Lower lobe of right lung (tissue), 2 donors: ENCODE results near the gene FFAR2. TPM values are rescaled to one million over a fixed set of nuclear protein-coding genes. Genes with fewer than 3 reads are reported as not detected.
"Not testable (repeated sequence)": the region's sequence is repeated elsewhere in the genome, so short reads cannot be mapped to it uniquely, and the experiment has no call there.

Source experiments
- ATAC-seq, 2 donors: fragments of 200-7000 bp; cut with Tn5 transposase; one replicate each; pipeline ENCODE4 v1.9.1; 2020 to 2022; ENCODE audit warnings: mild to moderate bottlenecking in 2 of 2, moderate library complexity in 2 of 2
- DNase-seq: peaks from one replicate; pipeline ENCODE4 v3.0.0-alpha.2; 2020
- H3K27ac ChIP-seq: fragments of 200-600 bp; one replicate; pipeline ENCODE4 v1.8.0; 2022
- H3K27me3 ChIP-seq: fragments of 200-600 bp; one replicate; pipeline ENCODE4 v1.8.0; 2022; ENCODE audit warnings: low read depth
- H3K36me3 ChIP-seq: fragments of 200-600 bp; one replicate; pipeline ENCODE4 v1.8.0; 2022; ENCODE audit warnings: mild to moderate bottlenecking
- H3K4me1 ChIP-seq: fragments of 200-600 bp; one replicate; pipeline ENCODE4 v1.8.0; 2022
- H3K4me3 ChIP-seq: fragments of 200-600 bp; one replicate; pipeline ENCODE4 v1.8.0; 2022; ENCODE audit warnings: mild to moderate bottlenecking
- H3K9me3 ChIP-seq: fragments of 200-600 bp; one replicate; pipeline ENCODE4 v1.8.0; 2022
- CTCF ChIP-seq: fragments of 200-600 bp; IDR thresholded peaks from one replicate; pipeline ENCODE4 v1.8.0; 2022; ENCODE audit warnings: antibody characterized with exemption, mild to moderate bottlenecking
- intact Hi-C: fragments of 100-400 bp; cut with DNase I; formaldehyde crosslinking; loops from one replicate; pipeline ENCODE4 v1.11.0; 2022
- total RNA-seq: library from RNA; stranded (reverse); fragmentation: NEBNext Ultra II Directional; extraction: Animal tissue kit (Norgen Biotek cat#: 25700); gene quantifications from one replicate; pipeline ENCODE4 v1.2.1, GENCODE V29; 2021
- donor health status: DM: no; HTN: yes; CAD: no; lungs with severe emphysema.

Gene FFAR2
- total RNA-seq, 1 donor from 2014 or later, result 4.7 TPM

GRCh38 chr19:35458731-35459391 lies 10.8 kb downstream of the FFAR2 start:
- Histone ChIP-seq H3K4me3 (no peak overlapping the region), H3K27ac (peak overlapping the region; percentile 24), H3K36me3 (no peaks in the 10 kb centered on the region), H3K9me3 (no peaks in the 10 kb centered on the region), H3K4me1 (peaks cover 39% of the 10 kb centered on the region), H3K27me3 (no peaks in the 10 kb centered on the region)
- TF ChIP-seq CTCF, result no peak
- intact Hi-C loops, result no loop called here
- DNase-seq, result peak; percentile 49
- ATAC-seq, result peak; percentile 56 to 64

GRCh38 chr19:35459414-35460082 lies 11.5 kb downstream of the FFAR2 start:
- intact Hi-C loops, result no loop called here

GRCh38 chr19:35460608-35461007 lies 12.6 kb downstream of the FFAR2 start:
- TF ChIP-seq CTCF, result no peak
- Histone ChIP-seq H3K27ac (no peak overlapping the region), H3K36me3 (no peaks in the 10 kb centered on the region), H3K4me1 (peaks cover 39% of the 10 kb centered on the region), H3K27me3 (no peaks in the 10 kb centered on the region), H3K4me3 (no peak overlapping the region), H3K9me3 (no peaks in the 10 kb centered on the region)
- DNase-seq, result no peak
- intact Hi-C loops, result no loop called here
- ATAC-seq, result no peak

More at GRCh38 chr19:35459414-35460082, 11.5 kb downstream of the FFAR2 start:
- no peak for TF ChIP-seq CTCF
- H3K27ac ChIP-seq, result peak overlapping the region; percentile 36
- peak; percentile 51 to 52 for ATAC-seq
- DNase-seq, result peak; percentile 56
- no peak overlapping the region for H3K4me3 ChIP-seq
- H3K36me3 ChIP-seq, result no peaks in the 10 kb centered on the region
- H3K9me3 ChIP-seq, result no peaks in the 10 kb centered on the region
- peaks cover 39% of the 10 kb centered on the region for H3K4me1 ChIP-seq
- H3K27me3 ChIP-seq, result no peaks in the 10 kb centered on the region

GRCh38 chr19:35461060-35461459 lies 13.0 kb downstream of the FFAR2 start:
- ATAC-seq, result no peak
- Histone ChIP-seq H3K27ac (no peak overlapping the region), H3K36me3 (no peaks in the 10 kb centered on the region), H3K27me3 (no peaks in the 10 kb centered on the region), H3K4me3 (no peak overlapping the region), H3K4me1 (peaks cover 39% of the 10 kb centered on the region), H3K9me3 (no peaks in the 10 kb centered on the region)
- intact Hi-C loops, result no loop called here
- no peak for TF ChIP-seq CTCF
- no peak for DNase-seq

GRCh38 chr19:35461788-35462187 lies 13.7 kb downstream of the FFAR2 start:
- H3K36me3 ChIP-seq, DNase-seq, H3K4me3 ChIP-seq, H3K27ac ChIP-seq, H3K27me3 ChIP-seq, ATAC-seq, H3K9me3 ChIP-seq, intact Hi-C loops: not testable (repeated sequence)
- peaks cover 39% of the 10 kb centered on the region for H3K4me1 ChIP-seq

- H3K27me3 ChIP-seq, result no peaks in the 10 kb centered on the region
- H3K4me1 ChIP-seq, result peaks cover 39% of the 10 kb centered on the region
- no peaks in the 10 kb centered on the region for H3K9me3 ChIP-seq
- peak; percentile 50 to 63 for ATAC-seq
- no peak overlapping the region for H3K4me3 ChIP-seq
- no peak overlapping the region for H3K27ac ChIP-seq
- intact Hi-C loops, result no loop called here
- H3K36me3 ChIP-seq, result no peaks in the 10 kb centered on the region
- no peak for DNase-seq
- no peak for TF ChIP-seq CTCF
Observed at GRCh38 chr19:35462476-35462953, 14.5 kb downstream of the FFAR2 start.

- intact Hi-C loops, H3K27ac ChIP-seq, H3K36me3 ChIP-seq, H3K4me3 ChIP-seq, ATAC-seq, H3K27me3 ChIP-seq, H3K9me3 ChIP-seq, DNase-seq: not testable (repeated sequence)
- peaks cover 36% of the 10 kb centered on the region for H3K4me1 ChIP-seq
Observed at GRCh38 chr19:35462956-35463355, 14.9 kb downstream of the FFAR2 start.
